Measurements from ENCODE around the gene ALDH1L1.

ALDH1L1 gene

GRCh38 chr3:126191246-126191645, 10.9 kb upstream of the ALDH1L1 start:
- DNase-seq = no peak

GRCh38 chr3:126187920-126188319, 7.5 kb upstream of the ALDH1L1 start:
- DNase-seq = no peak

GRCh38 chr3:126186749-126187148, 6.4 kb upstream of the ALDH1L1 start:
- DNase-seq = no peak

DNA sequence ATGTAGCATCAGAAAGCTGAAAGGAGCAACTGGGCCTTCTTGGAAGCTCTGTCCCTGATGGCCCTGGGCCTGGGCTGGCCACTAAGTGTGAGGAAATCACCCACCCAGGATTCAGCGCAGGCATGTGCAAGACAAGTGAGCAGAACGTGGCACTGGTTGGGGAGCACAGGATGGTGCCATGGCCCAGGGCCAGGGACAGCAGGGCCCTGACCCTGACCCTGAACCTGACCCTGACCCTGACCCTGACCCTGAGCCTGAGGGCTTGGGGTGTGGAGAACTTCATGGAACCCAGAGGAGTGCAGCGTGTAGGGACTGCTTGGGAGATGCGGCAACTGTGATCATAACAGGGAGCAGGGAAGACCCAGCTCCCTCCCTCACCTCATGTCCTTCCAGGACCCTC, 5.9 kb upstream of the ALDH1L1 start:
- no peak for DNase-seq

DNA sequence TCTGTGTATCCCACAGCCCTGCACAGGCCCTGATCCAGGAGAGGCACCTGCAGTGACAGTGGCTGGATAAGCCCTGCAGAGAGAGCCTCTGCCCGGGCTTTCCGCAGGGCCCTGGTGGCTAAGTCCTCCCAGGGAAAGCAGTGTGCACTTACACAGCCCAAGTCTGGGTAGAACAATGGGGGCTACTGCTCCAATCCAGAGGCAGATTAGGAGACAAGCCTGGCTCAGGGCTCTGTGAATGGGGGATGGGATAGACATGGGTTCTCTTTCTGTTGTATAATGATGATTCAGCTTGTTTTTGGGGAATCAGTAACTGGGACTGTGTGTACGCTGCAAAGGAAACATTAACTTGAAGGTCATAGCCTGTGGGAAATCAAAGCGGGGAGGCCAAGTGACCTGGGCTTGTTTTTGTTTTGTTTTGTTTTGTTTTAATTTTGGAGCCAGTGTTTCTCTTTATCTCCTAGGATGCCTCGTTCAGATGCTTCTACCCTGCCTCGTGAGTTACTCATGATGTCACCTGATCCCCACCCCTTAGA, 4.1 kb upstream of the ALDH1L1 start:
- no peak for DNase-seq

- no peak for DNase-seq
Observed at GRCh38 chr3:126181398-126181725, 976 bp upstream of the ALDH1L1 start.

- DNase-seq = no peak
Observed at GRCh38 chr3:126179825-126180476, 435 bp downstream of the ALDH1L1 start.

- no peak for DNase-seq
Observed at GRCh38 chr3:126170073-126170777, 10.2 kb downstream of the ALDH1L1 start.

GRCh38 chr3:126167566-126167965, 12.8 kb downstream of the ALDH1L1 start:
- DNase-seq = no peak

GRCh38 chr3:126166009-126166408, 14.4 kb downstream of the ALDH1L1 start:
- DNase-seq = no peak

- DNase-seq = no peak
Observed at GRCh38 chr3:126161309-126161708, 19.1 kb downstream of the ALDH1L1 start.

DNA sequence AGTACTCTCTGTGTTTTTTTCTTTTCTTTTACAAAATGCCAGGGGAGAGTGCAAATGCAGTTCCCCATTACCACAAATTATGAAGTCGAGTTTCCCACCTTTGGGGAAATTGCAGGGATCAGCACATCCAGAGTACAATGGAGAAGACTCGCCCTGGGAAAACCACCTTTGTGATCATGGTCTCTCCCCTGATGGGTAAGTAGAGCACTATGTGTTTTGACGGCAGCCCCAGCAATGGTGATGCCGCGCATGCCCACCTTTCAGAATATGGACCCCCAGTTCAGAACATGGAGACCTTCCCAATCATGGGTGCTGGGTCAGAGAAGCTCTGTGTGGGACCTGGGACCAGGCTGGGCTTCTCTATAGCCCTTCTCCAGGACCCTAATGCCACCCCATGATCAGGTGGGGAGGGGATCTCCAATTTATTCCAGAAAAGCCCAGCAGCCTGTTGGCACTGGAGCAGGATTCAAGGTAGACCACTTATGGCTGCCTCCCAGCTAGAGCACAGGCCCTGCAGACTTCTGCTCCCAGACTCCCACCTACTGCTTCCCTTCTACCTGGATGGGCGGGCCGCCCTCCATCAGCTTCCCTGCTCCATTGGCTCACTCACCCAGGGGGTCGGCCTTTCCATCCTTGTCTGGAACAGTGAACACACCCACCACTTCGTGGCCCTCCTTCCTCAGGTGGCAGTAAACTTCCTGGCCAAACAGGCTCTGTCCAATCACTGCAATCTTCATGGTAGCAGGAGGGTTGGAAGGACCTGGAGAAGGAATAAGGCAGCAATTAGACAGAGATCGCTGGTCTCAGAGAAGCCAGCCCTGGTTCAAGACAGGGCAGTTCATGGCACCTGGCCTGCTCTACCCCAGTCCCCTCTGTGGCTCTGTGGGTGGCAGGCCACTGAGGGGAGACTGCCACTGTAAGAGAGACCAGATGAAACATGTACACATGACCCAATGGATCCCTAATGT, 19.9 kb downstream of the ALDH1L1 start:
- DNase-seq = no peak

- DNase-seq = no peak
Observed at GRCh38 chr3:126159476-126159875, 20.9 kb downstream of the ALDH1L1 start.

GRCh38 chr3:126158912-126159454, 21.4 kb downstream of the ALDH1L1 start:
- no peak for DNase-seq

GRCh38 chr3:126158016-126158911, 22.1 kb downstream of the ALDH1L1 start:
- no peak for DNase-seq

GRCh38 chr3:126157083-126157768, 23.2 kb downstream of the ALDH1L1 start:
- no peak for DNase-seq

DNA sequence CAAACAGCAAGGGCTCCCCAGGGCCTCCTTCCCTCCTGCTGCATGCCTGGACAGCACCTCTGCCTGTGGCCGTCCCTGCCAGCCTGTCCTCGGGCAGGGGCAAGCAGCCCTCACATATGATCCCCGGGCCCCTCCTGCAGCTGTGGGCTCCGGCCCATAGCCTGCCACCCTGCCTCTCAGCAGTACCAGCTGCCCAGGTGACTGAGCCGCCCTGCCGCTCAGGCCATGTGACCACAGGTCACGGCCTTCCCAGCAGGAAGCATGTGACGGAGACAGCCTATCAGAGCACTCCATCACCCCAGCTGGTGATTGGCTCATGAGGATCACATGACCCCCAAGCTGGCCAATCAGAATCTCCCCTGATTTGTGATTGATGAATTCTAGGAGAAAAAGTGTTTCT, 23.9 kb downstream of the ALDH1L1 start:
- no peak for DNase-seq

GRCh38 chr3:126155819-126156218, 24.6 kb downstream of the ALDH1L1 start:
- DNase-seq = no peak

DNA sequence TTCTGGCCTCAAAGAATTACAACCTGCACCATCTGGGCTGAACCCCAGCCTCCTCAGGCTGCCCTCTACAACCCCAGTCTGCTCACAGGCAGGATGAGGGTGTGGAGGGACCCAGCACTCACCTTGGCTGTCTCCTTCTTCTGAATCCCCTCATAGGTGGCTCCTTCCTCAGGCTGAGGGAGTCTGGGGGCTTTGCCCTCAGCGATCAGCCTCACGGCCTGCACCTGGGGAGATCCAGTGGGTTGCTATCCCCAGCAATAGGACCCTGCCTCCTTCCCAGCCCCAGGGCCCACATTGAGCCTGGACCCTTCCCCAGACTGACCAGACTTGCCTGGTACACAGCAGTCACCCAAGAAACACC, 25.1 kb downstream of the ALDH1L1 start:
- no peak for DNase-seq

GRCh38 chr3:126154391-126155279, 25.8 kb downstream of the ALDH1L1 start:
- no peak for DNase-seq

All from activated naive CD4-positive, alpha-beta T cell (primary cell).